GM23338 (cell line): ENCODE measurements around the gene LYRM2. TPM values are rescaled to one million over a fixed set of nuclear protein-coding genes. Genes with fewer than 3 reads are reported as not detected.
A peak's percentile ranks its signal among the peaks of the same experiment; 100 is the strongest.

Source experiments
- ATAC-seq: fragments of 200-7000 bp; cut with Tn5 transposase; 3 replicates; pipeline ENCODE4 v1.9.1; 2020
- DNase-seq: peaks from one replicate; pipeline ENCODE4 v3.0.0-alpha.2; 2015; ENCODE audit warnings: low spot score
- H2AFZ ChIP-seq: fragments of 200-600 bp; sonication (generic); 2 replicates; pipeline ENCODE4 v1.8.0; 2016; ENCODE audit warnings: antibody characterized with exemption, mild to moderate bottlenecking, moderate library complexity
- H3F3A ChIP-seq: fragments of 200-600 bp; sonication (generic); replicated peaks from 2 replicates; pipeline ENCODE4 v1.8.0; 2017; ENCODE audit warnings: antibody characterized with exemption, mixed run types, low read depth
- H3K27ac ChIP-seq: fragments of 200-600 bp; sonication (generic); 2 replicates; pipeline ENCODE4 v1.6.1; 2016; ENCODE audit warnings: low read depth
- H3K27me3 ChIP-seq: fragments of 200-600 bp; sonication (generic); 2 replicates; pipeline ENCODE4 v1.8.0; 2016; ENCODE audit warnings: mild to moderate bottlenecking, mixed run types, moderate library complexity; ENCODE audit not compliant: insufficient read depth
- H3K36me3 ChIP-seq: fragments of 200-600 bp; sonication (generic); 2 replicates; pipeline ENCODE4 v1.8.0; 2016; ENCODE audit warnings: mild to moderate bottlenecking; ENCODE audit not compliant: insufficient read depth
- H3K4me1 ChIP-seq: fragments of 200-600 bp; sonication (generic); 2 replicates; pipeline ENCODE4 v1.8.0; 2016; ENCODE audit warnings: mild to moderate bottlenecking, moderate library complexity; ENCODE audit not compliant: insufficient read depth
- H3K4me2 ChIP-seq: fragments of 200-600 bp; sonication (generic); 2 replicates; pipeline ENCODE4 v1.7.1; 2017; ENCODE audit warnings: mixed run types
- H3K4me3 ChIP-seq: fragments of 200-600 bp; sonication (generic); 2 replicates; pipeline ENCODE4 v1.6.1; 2016; ENCODE audit warnings: mixed run types
- H3K79me2 ChIP-seq: fragments of 200-600 bp; sonication (generic); replicated peaks from 2 replicates; pipeline ENCODE4 v1.8.0; 2017; ENCODE audit warnings: mild to moderate bottlenecking; ENCODE audit not compliant: insufficient read depth
- H3K9me2 ChIP-seq: fragments of 200-600 bp; sonication (generic); 2 replicates; pipeline ENCODE4 v1.8.0; 2017; ENCODE audit not compliant: insufficient read depth
- H4K20me1 ChIP-seq: fragments of 200-600 bp; sonication (generic); replicated peaks from 2 replicates; pipeline ENCODE4 v1.8.0; 2017; ENCODE audit warnings: mild to moderate bottlenecking; ENCODE audit not compliant: insufficient read depth
- H3K27ac Mint-ChIP-seq: 2 replicates; pipeline ENCODE4 v1.8.0; 2020; ENCODE audit warnings: inconsistent platforms, mild to moderate bottlenecking, moderate library complexity, mixed read lengths
- H3K27me3 Mint-ChIP-seq: 3 replicates; pipeline ENCODE4 v1.8.0; 2022; ENCODE audit warnings: low read depth, mild to moderate bottlenecking, moderate library complexity, mixed read lengths, inconsistent platforms; ENCODE audit not compliant: insufficient read depth, poor library complexity
- H3K36me3 Mint-ChIP-seq: 3 replicates; pipeline ENCODE4 v1.8.0; 2021; ENCODE audit warnings: low read depth, mild to moderate bottlenecking, inconsistent platforms, moderate library complexity, mixed read lengths
- H3K4me1 Mint-ChIP-seq: 3 replicates; pipeline ENCODE4 v1.8.0; 2020; ENCODE audit warnings: mild to moderate bottlenecking, inconsistent platforms, mixed read lengths
- H3K4me3 Mint-ChIP-seq: 3 replicates; pipeline ENCODE4 v1.8.0; 2021; ENCODE audit warnings: moderate library complexity, mild to moderate bottlenecking, inconsistent platforms, mixed read lengths
- H3K9me3 Mint-ChIP-seq: 3 replicates; pipeline ENCODE4 v1.8.0; 2020; ENCODE audit warnings: moderate library complexity, mild to moderate bottlenecking, inconsistent platforms, mixed read lengths
- CREB1 ChIP-seq: fragments of 250-450 bp; sonication (Bioruptor Pico); IDR thresholded peaks from 2 replicates; pipeline ENCODE4 v1.5.0; 2020; ENCODE audit warnings: low read depth, mild to moderate bottlenecking, moderate library complexity
- CTCF ChIP-seq, 2 experiments: fragments of 200-600 bp in 1 of 2; sonication (generic) in 1 of 2; conservative IDR thresholded peaks; 2 replicates each; pipeline versions ENCODE4 v1.5.1 to v1.6.1; 2016 to 2017; ENCODE audit warnings: antibody characterized with exemption in 2 of 2, low read depth in 2 of 2, mild to moderate bottlenecking in 2 of 2, moderate library complexity in 1 of 2
- ETS1 ChIP-seq: IDR thresholded peaks from 2 replicates; pipeline ENCODE4 v1.6.1; 2016; ENCODE audit warnings: antibody characterized with exemption
- EZH2 ChIP-seq: fragments of 200-600 bp; sonication (generic); IDR thresholded peaks from one replicate; pipeline ENCODE4 v1.8.0; 2017; ENCODE audit warnings: antibody characterized with exemption, mild to moderate bottlenecking, low read depth; ENCODE audit not compliant: unreplicated experiment
- EZH2phosphoT487 ChIP-seq: fragments of 200-600 bp; sonication (generic); IDR thresholded peaks from one replicate; pipeline ENCODE4 v1.8.1; 2018; ENCODE audit warnings: antibody characterized with exemption; ENCODE audit not compliant: unreplicated experiment
- JUNB ChIP-seq: IDR thresholded peaks from one replicate; pipeline ENCODE4 v1.6.1; 2016; ENCODE audit warnings: antibody characterized with exemption; ENCODE audit not compliant: unreplicated experiment
- NANOG ChIP-seq: IDR thresholded peaks from 2 replicates; pipeline ENCODE4 v1.6.1; 2016; ENCODE audit warnings: antibody characterized with exemption, borderline replicate concordance
- POLR2AphosphoS5 ChIP-seq: IDR thresholded peaks from 2 replicates; pipeline ENCODE4 v1.6.1; 2016; ENCODE audit warnings: antibody characterized with exemption, low read depth
- REST ChIP-seq: IDR thresholded peaks from one replicate; pipeline ENCODE4 v1.6.1; 2018; ENCODE audit warnings: antibody characterized with exemption; ENCODE audit not compliant: unreplicated experiment
- STAT1 ChIP-seq: IDR thresholded peaks from one replicate; pipeline ENCODE4 v1.6.1; 2016; ENCODE audit warnings: antibody characterized with exemption; ENCODE audit not compliant: unreplicated experiment
- ZNF114 ChIP-seq: fragments of 250-450 bp; sonication (Bioruptor Pico); IDR thresholded peaks from 2 replicates; pipeline ENCODE4 v1.5.0; 2020; ENCODE audit warnings: mild to moderate bottlenecking, moderate library complexity
- ZNF331 ChIP-seq: fragments of 250-450 bp; sonication (Bioruptor Pico); IDR thresholded peaks from 2 replicates; pipeline ENCODE4 v1.5.0; 2020; ENCODE audit warnings: low read depth, mild to moderate bottlenecking, moderate library complexity
- ZNF462 ChIP-seq: fragments of 250-450 bp; sonication (Bioruptor Pico); IDR thresholded peaks from 2 replicates; pipeline ENCODE4 v1.5.0; 2020; ENCODE audit warnings: mild to moderate bottlenecking, moderate library complexity
- polyA plus RNA-seq: library from polyadenylated mRNA; unstranded; fragments of >200 nt; fragmentation: Nextera tagmentation; extraction: Ambion mirVana; gene quantifications from 2 replicates; pipeline ENCODE4 v1.2.1, GENCODE V29; 2016
- total RNA-seq: library from RNA; depleted of rRNA; stranded (reverse); fragments of >200 nt; shearing (Covaris generic); gene quantifications from 2 replicates; pipeline ENCODE4 v1.2.3, GENCODE V29; 2014

Gene LYRM2
- total and polyA plus RNA-seq, 2 experiments from 2014 or later: 20.3 to 67.3 TPM

GRCh38 chr6:89679215-89680120 lies 40.9 kb upstream of the LYRM2 start:
- H2AFZ ChIP-seq: no peak overlapping the region
- peaks cover 92% of the 10 kb centered on the region for H3K36me3 ChIP-seq
- H3K27ac Mint-ChIP-seq: peak overlapping the region; percentile 85
- H3K4me1 ChIP-seq: peaks cover 22% of the 10 kb centered on the region
- peak overlapping the region; percentile 50; the same call in 1 of the 2 replicates for H3K4me2 ChIP-seq
- no peak overlapping the region; the same call in 2 of the 3 replicates for H3K4me3 Mint-ChIP-seq
- peaks cover 17% of the 10 kb centered on the region for H3K79me2 ChIP-seq
- peak overlapping the region; percentile 76 for H3K27ac ChIP-seq
- H3K27me3 Mint-ChIP-seq: peaks cover 6% of the 10 kb centered on the region
- ATAC-seq: peak; percentile 83
- no peaks in the 10 kb centered on the region for H3K27me3 ChIP-seq
- H3K4me3 ChIP-seq: no peak overlapping the region
- TF ChIP-seq EZH2phosphoT487: no peak
- no peak for TF ChIP-seq ZNF331 (CRISPR knock-in tag)
- no peak for TF ChIP-seq ETS1
- no peak for TF ChIP-seq EZH2
- no peak for TF ChIP-seq JUNB
- TF ChIP-seq ZNF114 (CRISPR knock-in tag): no peak
- TF ChIP-seq CTCF (conservative IDR thresholded peaks at IDR 0.05; ENCODE audit: low read depth in 2 of 2): no peak
- no peak for TF ChIP-seq NANOG
- no peak for TF ChIP-seq STAT1
- TF ChIP-seq ZNF462 (CRISPR knock-in tag): no peak
- TF ChIP-seq POLR2AphosphoS5: no peak
- TF ChIP-seq REST: no peak
- TF ChIP-seq CREB1 (CRISPR knock-in tag): no peak
- H3K4me1 Mint-ChIP-seq: peaks cover 36% of the 10 kb centered on the region
- peaks cover 41% of the 10 kb centered on the region; the same call in 1 of the 2 replicates for H3F3A ChIP-seq
- no peak for DNase-seq
- 0 out of 2 replicates have a peak, but pooled peaks cover 3% of the 10 kb centered on the region for H4K20me1 ChIP-seq
- H3K9me3 Mint-ChIP-seq: no peaks in the 10 kb centered on the region
- peaks cover 98% of the 10 kb centered on the region for H3K36me3 Mint-ChIP-seq
- H3K9me2 ChIP-seq: no peaks in the 10 kb centered on the region
